Measurements from ENCODE around the gene CHI3L1. TPM values are rescaled to one million over a fixed set of nuclear protein-coding genes. Genes with fewer than 3 reads are reported as not detected.

The CHI3L1 gene
- total RNA-seq, 3 donors from 2014 or later, result 0.58 to 10.8 (median 1.8) TPM

- DNase-seq, result no peak
- Histone ChIP-seq H3K9me3 (no peaks in the 10 kb centered on the region), H3K4me3 (no peak overlapping the region), H3K4me1 (ENCODE audit: low read depth) (no peaks in the 10 kb centered on the region), H3K36me3 (ENCODE audit: low read depth) (no peaks in the 10 kb centered on the region)
- intact Hi-C loops (cut with DNase I, micrococcal nuclease), result no loop called here
- TF ChIP-seq CTCF (IDR thresholded peaks at IDR 0.05), result no peak
- no peak for ATAC-seq
Measured at GRCh38 chr1:203180611-203181330, 5.7 kb downstream of the CHI3L1 start.

- H3K36me3 ChIP-seq (ENCODE audit: low read depth), result no peaks in the 10 kb centered on the region
- no peak overlapping the region for H3K4me3 ChIP-seq
- intact Hi-C loops (cut with DNase I, micrococcal nuclease), result no loop called here
- DNase-seq (no peak), ATAC-seq (no peak)
- no peaks in the 10 kb centered on the region for H3K9me3 ChIP-seq
- H3K4me1 ChIP-seq (ENCODE audit: low read depth), result no peaks in the 10 kb centered on the region
- TF ChIP-seq CTCF (IDR thresholded peaks at IDR 0.05), result no peak
Measured at GRCh38 chr1:203179667-203180005, 6.9 kb downstream of the CHI3L1 start.

- H3K9me3 ChIP-seq, result no peaks in the 10 kb centered on the region
- no peaks in the 10 kb centered on the region for H3K36me3 ChIP-seq (ENCODE audit: low read depth)
- no peak for TF ChIP-seq CTCF (IDR thresholded peaks at IDR 0.05)
- no peak overlapping the region for H3K4me3 ChIP-seq
- DNase-seq (no peak), ATAC-seq (no peak)
- intact Hi-C loops (cut with DNase I, micrococcal nuclease), result no loop called here
- H3K4me1 ChIP-seq (ENCODE audit: low read depth), result no peaks in the 10 kb centered on the region
Measured at GRCh38 chr1:203178821-203179666, 7.5 kb downstream of the CHI3L1 start.

- TF ChIP-seq CTCF (IDR thresholded peaks at IDR 0.05), result no peak
- ATAC-seq (no peak), DNase-seq (no peak)
- no peaks in the 10 kb centered on the region for H3K36me3 ChIP-seq (ENCODE audit: low read depth)
- no peak overlapping the region for H3K4me3 ChIP-seq
- no peaks in the 10 kb centered on the region for H3K4me1 ChIP-seq (ENCODE audit: low read depth)
- intact Hi-C loops (cut with DNase I, micrococcal nuclease), result no loop called here
- H3K9me3 ChIP-seq, result no peaks in the 10 kb centered on the region
Measured at GRCh38 chr1:203178083-203178482, 8.4 kb downstream of the CHI3L1 start.

- H3K4me1 ChIP-seq (ENCODE audit: low read depth), result no peaks in the 10 kb centered on the region
- intact Hi-C loops (cut with DNase I, micrococcal nuclease), result no loop called here
- DNase-seq (no peak), ATAC-seq (peak; percentile 28)
- TF ChIP-seq CTCF (IDR thresholded peaks at IDR 0.05), result no peak
- H3K36me3 ChIP-seq (ENCODE audit: low read depth), result no peaks in the 10 kb centered on the region
- no peaks in the 10 kb centered on the region for H3K9me3 ChIP-seq
- H3K4me3 ChIP-seq, result no peak overlapping the region
Measured at GRCh38 chr1:203177470-203178039, 8.9 kb downstream of the CHI3L1 start.
